ENCODE measurements around the gene PTPN6.

Gene PTPN6

GRCh38 chr12:6975297-6976032, 24.3 kb downstream of the PTPN6 start:
- DNase-seq = no peak

DNA sequence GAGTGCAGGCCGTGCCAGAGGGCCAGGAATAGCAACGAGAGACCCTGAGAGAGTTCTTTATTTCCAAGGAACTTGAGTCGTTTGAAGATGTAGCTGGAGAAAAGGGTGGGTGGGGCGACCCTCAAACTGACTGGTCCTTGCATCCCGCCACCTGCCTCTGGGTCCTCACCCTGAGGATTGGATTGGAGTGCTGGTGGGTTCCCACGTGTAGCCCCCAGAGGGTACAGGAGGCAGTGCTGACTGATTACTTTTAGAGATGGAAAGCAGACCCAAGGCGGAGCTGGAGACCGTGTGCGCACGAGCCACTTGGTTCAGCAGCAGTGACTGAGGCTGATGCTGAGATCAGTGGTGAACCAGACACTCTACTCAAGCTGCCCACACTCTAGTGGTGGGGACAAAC, 26.5 kb downstream of the PTPN6 start:
- DNase-seq = no peak

- no peak for DNase-seq
These were observed 27.0 kb downstream of the PTPN6 start for GRCh38 chr12:6978188-6978587.

DNA sequence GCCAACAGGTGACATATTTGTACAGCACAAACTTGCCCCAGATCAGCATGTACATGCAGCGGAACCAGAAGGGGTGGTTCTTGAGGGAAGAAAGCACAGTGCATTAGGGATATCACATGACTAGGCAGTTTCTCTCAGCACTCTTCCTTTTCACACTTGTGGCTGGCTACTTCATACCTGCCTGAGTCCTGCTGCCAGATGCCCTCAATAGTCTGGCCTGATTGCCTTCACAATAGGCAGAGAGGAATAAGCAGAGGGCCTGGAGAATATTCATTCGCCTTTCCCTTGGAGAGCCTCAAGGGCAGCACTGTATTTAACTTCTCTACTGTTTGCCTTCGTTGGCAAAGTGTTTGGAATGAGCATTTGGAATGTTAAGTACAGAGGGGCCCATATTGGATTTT, 27.5 kb downstream of the PTPN6 start:
- no peak for DNase-seq

GRCh38 chr12:6979021-6979420, 27.9 kb downstream of the PTPN6 start:
- DNase-seq = no peak

GRCh38 chr12:6979453-6979852, 28.3 kb downstream of the PTPN6 start:
- DNase-seq = no peak

DNA sequence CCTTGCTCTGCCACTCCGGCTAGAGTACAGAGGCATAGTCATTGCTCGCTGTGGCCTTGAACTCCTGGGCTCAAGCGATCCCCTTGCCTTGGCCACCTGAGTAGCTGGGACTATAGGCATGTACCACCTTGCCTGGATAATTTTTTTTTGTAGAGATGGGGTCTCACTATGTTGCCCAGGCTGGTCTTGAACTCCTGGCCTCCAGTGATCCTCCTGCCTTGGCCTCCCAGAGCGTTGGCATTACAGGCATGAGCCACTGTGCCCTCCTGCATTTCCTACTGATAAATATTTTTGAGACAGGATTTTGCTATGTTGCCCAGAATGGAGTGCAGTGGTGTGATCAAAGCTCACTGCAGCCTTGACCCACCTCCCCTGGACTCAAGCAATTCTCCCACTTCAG, 28.9 kb downstream of the PTPN6 start:
- no peak for DNase-seq

GRCh38 chr12:6980740-6981139, 29.6 kb downstream of the PTPN6 start:
- DNase-seq = no peak

GRCh38 chr12:6981152-6982052, 30.2 kb downstream of the PTPN6 start:
- no peak for DNase-seq

GRCh38 chr12:6982532-6982931, 31.4 kb downstream of the PTPN6 start:
- no peak for DNase-seq

GRCh38 chr12:6987956-6988553, 36.9 kb downstream of the PTPN6 start:
- DNase-seq = no peak

DNA sequence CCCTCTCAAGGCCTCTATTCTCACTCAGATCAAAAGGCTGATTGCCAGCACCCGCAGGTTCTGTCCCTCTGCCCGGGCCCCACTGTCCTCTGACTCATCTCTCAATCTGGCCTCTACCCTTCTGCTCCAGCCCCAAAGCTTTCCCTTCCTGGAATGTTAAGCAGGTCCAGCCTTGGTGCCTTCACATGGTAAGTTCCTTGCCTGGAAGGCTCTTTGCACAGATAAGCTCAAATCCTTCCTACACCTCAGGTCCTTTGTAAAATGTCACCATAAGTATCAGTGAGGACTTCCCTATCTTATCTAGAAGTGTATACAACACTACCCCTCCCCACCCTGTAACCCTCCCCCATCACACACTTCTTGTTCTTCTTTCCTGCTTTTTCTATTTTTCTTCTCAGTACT, 44.9 kb downstream of the PTPN6 start:
- DNase-seq = no peak

DNA sequence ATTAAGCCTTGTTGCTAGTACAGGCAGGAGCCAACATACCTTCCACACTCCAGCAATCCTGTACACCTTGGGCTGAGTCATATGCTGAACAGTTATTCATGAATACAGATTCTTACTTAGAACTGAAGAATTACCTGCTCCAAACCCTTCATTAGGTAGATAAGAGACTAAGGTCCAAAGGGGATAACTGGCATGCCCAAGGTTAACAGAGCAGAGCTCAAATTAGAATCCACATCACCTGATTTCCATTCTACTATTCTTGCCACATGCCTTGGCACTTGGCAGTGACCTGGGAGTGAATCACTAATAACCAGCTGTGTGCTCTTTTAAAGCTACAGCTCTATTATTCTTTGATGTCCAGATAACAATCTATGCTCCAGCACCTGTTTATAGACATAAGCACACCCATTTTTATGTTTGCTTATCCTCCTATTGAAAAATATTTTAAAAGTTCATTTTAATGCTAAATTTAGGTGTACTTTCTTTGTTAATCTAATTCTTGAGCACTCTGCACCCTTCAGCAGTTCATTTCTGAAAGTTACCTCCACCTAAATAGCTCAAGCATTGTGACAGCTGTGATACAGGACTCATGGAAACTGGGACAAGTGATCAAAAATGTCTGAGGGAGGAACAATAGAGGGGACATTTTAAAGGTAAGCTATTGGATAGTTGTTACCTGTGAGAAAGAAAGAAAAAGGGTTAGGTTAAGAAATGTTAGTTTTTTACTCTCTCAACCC, 47.7 kb downstream of the PTPN6 start:
- no peak for DNase-seq

DNA sequence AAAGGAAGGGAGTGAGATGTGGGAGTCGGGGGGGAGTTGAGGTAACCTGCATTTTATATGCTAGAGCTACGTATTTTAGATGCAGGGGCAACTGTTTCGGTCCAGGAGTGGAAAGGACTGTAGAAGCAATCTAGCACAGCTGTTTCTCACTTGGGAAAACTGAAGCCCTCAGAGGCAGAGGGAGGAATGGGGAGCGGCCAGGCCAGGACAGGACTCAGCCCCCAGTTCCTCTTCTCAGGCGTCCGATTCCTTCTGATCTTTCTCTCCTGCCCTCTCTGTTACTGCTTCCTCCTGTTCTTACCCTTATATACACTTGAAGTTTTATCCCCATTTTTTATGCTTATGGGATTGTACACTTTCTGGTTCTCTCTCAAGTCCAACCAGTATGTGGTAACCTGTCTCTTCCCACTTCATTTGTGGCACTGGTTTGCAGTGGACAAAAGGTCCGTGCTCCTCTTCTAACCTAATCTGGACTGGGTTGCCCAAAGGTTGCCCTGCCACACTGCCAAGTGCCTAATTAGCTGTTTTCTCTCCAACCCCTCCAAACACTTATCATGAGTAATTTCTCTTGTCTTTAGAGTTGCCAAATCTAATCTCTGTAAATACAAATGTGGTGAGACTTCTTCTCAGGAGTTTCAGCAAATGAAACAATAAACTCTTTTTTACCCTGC, 50.9 kb downstream of the PTPN6 start:
- no peak for DNase-seq

DNA sequence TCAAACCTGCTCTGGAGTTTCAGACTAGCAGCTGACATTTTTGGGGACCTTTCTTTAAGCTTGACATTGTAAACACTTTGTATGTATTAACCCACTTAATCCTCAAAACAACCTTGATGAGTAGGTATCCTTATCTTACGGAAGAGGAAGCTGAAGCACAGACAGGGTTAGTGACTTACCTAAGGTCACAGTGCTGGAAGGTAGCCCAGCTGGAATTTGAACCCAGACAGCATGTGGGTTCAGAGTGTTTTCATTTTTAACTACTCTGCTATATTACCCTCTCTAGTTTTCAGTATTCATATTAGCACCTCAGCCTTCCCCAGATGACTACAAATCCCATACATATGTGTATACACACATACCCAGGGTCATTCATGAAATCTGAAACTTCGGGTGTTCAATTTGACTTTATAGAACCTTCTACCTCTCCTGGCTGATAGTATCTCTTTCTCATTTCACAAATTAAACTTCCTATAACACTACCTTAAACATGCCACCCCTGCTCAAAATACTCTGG, 53.2 kb downstream of the PTPN6 start:
- DNase-seq = no peak

GRCh38 chr12:7004840-7005239, 53.7 kb downstream of the PTPN6 start:
- no peak for DNase-seq

GRCh38 chr12:7005311-7005710, 54.2 kb downstream of the PTPN6 start:
- DNase-seq = no peak

DNA sequence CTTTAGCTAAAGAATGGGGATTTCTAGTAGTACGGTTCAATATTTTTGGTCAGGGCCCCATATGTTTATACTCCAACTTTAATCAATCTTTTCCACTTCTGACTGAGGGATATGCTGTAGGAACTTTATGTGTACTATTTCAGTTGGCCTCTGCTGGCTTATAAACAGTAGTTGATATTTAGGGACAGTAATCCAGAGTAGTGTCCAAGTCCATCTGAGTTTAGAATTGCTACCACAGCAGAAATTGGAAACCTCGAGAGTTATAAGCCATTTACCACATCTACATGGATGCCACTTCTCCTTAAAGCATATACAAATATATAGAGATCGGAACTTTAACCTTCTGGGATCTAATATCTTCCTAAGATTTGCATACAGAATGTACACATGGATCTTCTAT, 55.5 kb downstream of the PTPN6 start:
- no peak for DNase-seq

GRCh38 chr12:7008864-7009263, 57.7 kb downstream of the PTPN6 start:
- no peak for DNase-seq

- no peak for DNase-seq
These were observed 58.4 kb downstream of the PTPN6 start for GRCh38 chr12:7009512-7009911.

Data from central memory CD4-positive, alpha-beta T cell (primary cell).